ENCODE measurements around the gene STARD3NL.

STARD3NL gene

GRCh38 chr7:38151556-38151955, 26.5 kb upstream of the STARD3NL start:
- no peak overlapping the region for H2AFZ ChIP-seq (ENCODE audit: low read depth, low read length)
- H3K4me2 ChIP-seq (ENCODE audit: insufficient read depth, low read length), result no peak overlapping the region
- TF ChIP-seq CTCF (IDR thresholded peaks at IDR 0.05; ENCODE audit: borderline replicate concordance, extremely low read depth, low read length, poor library complexity, severe bottlenecking), result no peak
- TF ChIP-seq EZH2 (IDR thresholded peaks at IDR 0.05; ENCODE audit: borderline replicate concordance, low read depth, low read length, severe bottlenecking), result no peak
- H3K4me3 ChIP-seq (ENCODE audit: low read depth in 1 of 2, low read length in 2 of 2), result no peak overlapping the region
- DNase-seq (no peak), ATAC-seq (ENCODE audit: insufficient read depth, low read depth) (no peak)
- H3K36me3 ChIP-seq (ENCODE audit: insufficient read depth, low read length), result no peaks in the 10 kb centered on the region
- no peak overlapping the region for H3K27ac ChIP-seq (ENCODE audit: low read length)
- no peaks in the 10 kb centered on the region for H3K9me3 ChIP-seq (ENCODE audit: insufficient read depth, low read length, severe bottlenecking)
- no peak overlapping the region for H3K9ac ChIP-seq (ENCODE audit: low read depth, low read length)
- H3K4me1 ChIP-seq (ENCODE audit: insufficient read depth, low read length), result no peaks in the 10 kb centered on the region
- H3K79me2 ChIP-seq (ENCODE audit: insufficient read depth, low read length), result no peaks in the 10 kb centered on the region
- peaks cover 3% of the 10 kb centered on the region for H3K27me3 ChIP-seq (ENCODE audit: insufficient read depth, low read length, poor library complexity)
- H4K20me1 ChIP-seq (ENCODE audit: insufficient read depth, low read length), result no peaks in the 10 kb centered on the region

DNA sequence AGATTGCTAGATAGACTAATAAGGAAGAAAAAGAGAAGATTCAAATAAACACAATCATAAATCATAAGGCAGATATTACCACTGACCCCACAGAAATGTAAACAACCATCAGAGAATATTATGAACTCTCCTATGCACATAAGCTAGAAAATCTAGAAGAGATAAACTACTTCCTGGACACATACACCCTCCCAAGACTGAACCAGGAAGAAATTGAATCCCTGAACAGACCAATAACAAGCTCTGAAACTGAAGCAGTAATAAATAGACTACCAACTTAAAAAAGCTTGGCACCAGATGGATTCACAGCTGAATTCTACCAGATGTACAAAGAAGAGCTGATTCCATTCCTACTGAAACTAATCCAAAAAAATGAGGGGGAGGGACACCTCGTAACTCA, 24.5 kb upstream of the STARD3NL start:
- no peak for TF ChIP-seq EZH2 (IDR thresholded peaks at IDR 0.05; ENCODE audit: borderline replicate concordance, low read depth, low read length, severe bottlenecking)
- TF ChIP-seq CTCF (IDR thresholded peaks at IDR 0.05; ENCODE audit: borderline replicate concordance, extremely low read depth, low read length, poor library complexity, severe bottlenecking), result no peak
- no peaks in the 10 kb centered on the region for H3K36me3 ChIP-seq (ENCODE audit: insufficient read depth, low read length)
- no peak overlapping the region for H3K9ac ChIP-seq (ENCODE audit: low read depth, low read length)
- H3K79me2 ChIP-seq (ENCODE audit: insufficient read depth, low read length), result no peaks in the 10 kb centered on the region
- no peak for DNase-seq
- H3K4me2 ChIP-seq (ENCODE audit: insufficient read depth, low read length), result no peak overlapping the region
- H3K9me3 ChIP-seq (ENCODE audit: insufficient read depth, low read length, severe bottlenecking), result no peaks in the 10 kb centered on the region
- ATAC-seq (ENCODE audit: insufficient read depth, low read depth), result no peak
- H3K27ac ChIP-seq (ENCODE audit: low read length), result no peak overlapping the region
- no peak overlapping the region for H3K4me3 ChIP-seq (ENCODE audit: low read depth in 1 of 2, low read length in 2 of 2)
- H3K4me1 ChIP-seq (ENCODE audit: insufficient read depth, low read length), result no peaks in the 10 kb centered on the region
- H3K27me3 ChIP-seq (ENCODE audit: insufficient read depth, low read length, poor library complexity), result peaks cover 6% of the 10 kb centered on the region
- no peak overlapping the region for H2AFZ ChIP-seq (ENCODE audit: low read depth, low read length)
- H4K20me1 ChIP-seq (ENCODE audit: insufficient read depth, low read length), result no peaks in the 10 kb centered on the region

GRCh38 chr7:38154278-38154677, 23.8 kb upstream of the STARD3NL start:
- Histone ChIP-seq H2AFZ (ENCODE audit: low read depth, low read length) (no peak overlapping the region), H3K4me1 (ENCODE audit: insufficient read depth, low read length) (no peaks in the 10 kb centered on the region), H4K20me1 (ENCODE audit: insufficient read depth, low read length) (no peaks in the 10 kb centered on the region), H3K4me2 (ENCODE audit: insufficient read depth, low read length) (no peak overlapping the region), H3K79me2 (ENCODE audit: insufficient read depth, low read length) (no peaks in the 10 kb centered on the region), H3K9me3 (ENCODE audit: insufficient read depth, low read length, severe bottlenecking) (no peaks in the 10 kb centered on the region), H3K27ac (ENCODE audit: low read length) (no peak overlapping the region), H3K4me3 (ENCODE audit: low read depth in 1 of 2, low read length in 2 of 2) (no peak overlapping the region), H3K36me3 (ENCODE audit: insufficient read depth, low read length) (no peaks in the 10 kb centered on the region), H3K9ac (ENCODE audit: low read depth, low read length) (no peak overlapping the region), H3K27me3 (ENCODE audit: insufficient read depth, low read length, poor library complexity) (peaks cover 6% of the 10 kb centered on the region)
- TF ChIP-seq EZH2 (IDR thresholded peaks at IDR 0.05; ENCODE audit: borderline replicate concordance, low read depth, low read length, severe bottlenecking), result no peak
- TF ChIP-seq CTCF (IDR thresholded peaks at IDR 0.05; ENCODE audit: borderline replicate concordance, extremely low read depth, low read length, poor library complexity, severe bottlenecking), result no peak
- DNase-seq (no peak), ATAC-seq (ENCODE audit: insufficient read depth, low read depth) (no peak)

DNA sequence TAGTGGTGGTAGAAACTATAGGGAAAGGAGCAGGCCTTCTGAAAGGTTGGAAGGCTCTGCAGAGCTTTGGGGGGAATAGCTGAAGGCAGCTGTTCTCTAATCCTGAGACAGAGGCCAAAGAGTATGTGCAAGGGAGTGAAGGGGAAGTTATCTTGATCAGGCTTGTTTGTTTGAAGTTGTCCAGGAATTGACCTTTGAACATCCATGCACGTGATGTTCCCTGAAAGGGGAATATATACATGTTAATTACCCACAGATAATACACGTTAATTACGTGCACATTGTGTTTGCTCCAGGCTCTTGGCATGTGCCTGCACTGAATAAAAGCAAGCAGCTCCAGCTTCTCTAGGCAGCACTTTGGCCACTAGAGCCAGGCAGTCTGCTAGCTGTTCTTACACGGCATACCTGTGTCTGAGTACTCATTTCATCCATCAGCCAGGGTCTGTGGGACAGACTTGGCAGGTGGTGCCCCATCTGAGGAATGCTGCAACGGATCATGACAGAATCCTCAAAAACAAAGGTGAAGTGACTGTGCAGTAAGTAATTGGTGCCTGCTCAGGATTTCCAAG, 18.0 kb upstream of the STARD3NL start:
- Histone ChIP-seq H2AFZ (ENCODE audit: low read depth, low read length) (no peak overlapping the region), H3K27ac (ENCODE audit: low read length) (no peak overlapping the region), H3K9me3 (ENCODE audit: insufficient read depth, low read length, severe bottlenecking) (no peaks in the 10 kb centered on the region), H3K4me3 (ENCODE audit: low read depth in 1 of 2, low read length in 2 of 2) (no peak overlapping the region), H3K4me1 (ENCODE audit: insufficient read depth, low read length) (no peaks in the 10 kb centered on the region), H3K9ac (ENCODE audit: low read depth, low read length) (no peak overlapping the region), H3K27me3 (ENCODE audit: insufficient read depth, low read length, poor library complexity) (peaks cover 13% of the 10 kb centered on the region), H4K20me1 (ENCODE audit: insufficient read depth, low read length) (no peaks in the 10 kb centered on the region), H3K79me2 (ENCODE audit: insufficient read depth, low read length) (no peaks in the 10 kb centered on the region), H3K4me2 (ENCODE audit: insufficient read depth, low read length) (no peak overlapping the region), H3K36me3 (ENCODE audit: insufficient read depth, low read length) (no peaks in the 10 kb centered on the region)
- DNase-seq (no peak), ATAC-seq (ENCODE audit: insufficient read depth, low read depth) (no peak)
- TF ChIP-seq CTCF (IDR thresholded peaks at IDR 0.05; ENCODE audit: borderline replicate concordance, extremely low read depth, low read length, poor library complexity, severe bottlenecking), result no peak
- no peak for TF ChIP-seq EZH2 (IDR thresholded peaks at IDR 0.05; ENCODE audit: borderline replicate concordance, low read depth, low read length, severe bottlenecking)
